HEK293T (cell line): ENCODE measurements around the gene FRRS1.

Experiments used
- BHLHE40 ChIP-seq: fragments of 450-650 bp; IDR thresholded peaks from 2 replicates; pipeline ENCODE4 v1.6.1; 2016; ENCODE audit warnings: mild to moderate bottlenecking, moderate library complexity, borderline replicate concordance
- CTBP1 ChIP-seq: fragments of 450-650 bp; IDR thresholded peaks from 2 replicates; pipeline ENCODE4 v1.6.1; 2016; ENCODE audit warnings: borderline replicate concordance
- ELF4 ChIP-seq: fragments of 450-650 bp; IDR thresholded peaks from 2 replicates; pipeline ENCODE4 v1.6.1; 2017; ENCODE audit warnings: antibody characterized with exemption
- FOXA1 ChIP-seq: fragments of 450-650 bp; IDR thresholded peaks from 2 replicates; pipeline ENCODE4 v1.6.1; 2016; ENCODE audit warnings: mild to moderate bottlenecking
- FOXM1 ChIP-seq: fragments of 450-650 bp; IDR thresholded peaks from 2 replicates; pipeline ENCODE4 v1.6.1; 2017; ENCODE audit warnings: mild to moderate bottlenecking, borderline replicate concordance
- HDGF ChIP-seq: fragments of 450-650 bp; IDR thresholded peaks from 2 replicates; pipeline ENCODE4 v1.6.1; 2017; ENCODE audit warnings: antibody characterized with exemption, borderline replicate concordance
- L3MBTL2 ChIP-seq: fragments of 450-650 bp; conservative IDR thresholded peaks from 2 replicates; pipeline ENCODE4 v1.6.1; 2016; ENCODE audit warnings: mild to moderate bottlenecking
- NFRKB ChIP-seq: fragments of 450-650 bp; IDR thresholded peaks from 2 replicates; pipeline ENCODE4 v1.6.1; 2016; ENCODE audit warnings: mild to moderate bottlenecking, moderate library complexity
- SP1 ChIP-seq: fragments of 450-650 bp; IDR thresholded peaks from 2 replicates; pipeline ENCODE4 v1.6.1; 2017
- SUZ12 ChIP-seq: fragments of 450-650 bp; IDR thresholded peaks from 2 replicates; pipeline ENCODE4 v1.6.1; 2016; ENCODE audit warnings: mild to moderate bottlenecking
- TARDBP ChIP-seq: fragments of 450-650 bp; IDR thresholded peaks from 2 replicates; pipeline ENCODE4 v1.6.1; 2016
- ZNF384 ChIP-seq: fragments of 450-650 bp; IDR thresholded peaks from 2 replicates; pipeline ENCODE4 v1.6.1; 2016

DNA sequence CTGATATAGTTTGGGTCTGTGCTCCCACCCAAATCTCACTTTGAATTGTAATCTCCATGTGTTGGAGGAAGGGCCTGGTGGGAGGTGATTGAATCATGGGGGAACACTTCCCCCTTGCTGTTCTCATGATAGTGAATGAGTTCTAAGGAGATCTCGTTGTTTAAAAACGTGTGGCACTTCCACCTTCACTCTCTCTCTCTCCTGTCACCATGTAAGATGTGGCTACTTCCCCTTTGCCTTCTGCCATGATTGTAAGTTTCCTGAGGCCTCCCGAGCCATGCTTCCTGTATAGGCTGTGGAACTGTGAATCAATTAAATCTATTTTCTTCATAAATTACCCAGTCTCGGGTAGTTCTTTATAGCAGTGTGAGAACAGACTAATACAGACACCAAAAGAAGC, 40.4 kb downstream of the FRRS1 start:
- no peak for TF ChIP-seq L3MBTL2
- no peak for TF ChIP-seq BHLHE40
- TF ChIP-seq SP1, result no peak
- no peak for TF ChIP-seq HDGF
- TF ChIP-seq SUZ12, result no peak
- no peak for TF ChIP-seq ELF4
- TF ChIP-seq NFRKB, result no peak
- TF ChIP-seq TARDBP, result no peak
- TF ChIP-seq FOXM1, result no peak
- no peak for TF ChIP-seq FOXA1
- TF ChIP-seq ZNF384, result no peak
- no peak for TF ChIP-seq CTBP1
